PC-9 (cell line): ENCODE results near the gene THAP12. TPM values are rescaled to one million over a fixed set of nuclear protein-coding genes. Genes with fewer than 3 reads are reported as not detected.

Experiments used
- Bru-seq: library from RNA; stranded (reverse); fragments of 400-500 nt; gene quantifications from one replicate; lab custom pipeline; 2021; lab: Mats Ljungman, UMichigan
- BruChase-seq, 2 experiments: library from RNA; stranded (reverse); fragments of 400-500 nt; gene quantifications; one replicate each; lab custom pipeline; 2021; lab: Mats Ljungman, UMichigan
- BruUV-seq: library from RNA; stranded (reverse); fragments of 400-500 nt; replicated peaks from 2 replicates; lab custom pipeline; 2021; lab: Mats Ljungman, UMichigan
- CTCF ChIA-PET: fragments of 300-600 bp; sonication (Branson Sonifier 250); formaldehyde crosslinking; loops from one replicate; lab custom pipeline; 2022; ENCODE audit warnings: antibody characterized with exemption; lab: Charles Lee
- POLR2A ChIA-PET: fragments of 300-600 bp; sonication (Branson Sonifier 250); formaldehyde crosslinking; loops from one replicate; lab custom pipeline; 2022; ENCODE audit warnings: antibody characterized with exemption; ENCODE audit not compliant: unreplicated experiment; lab: Charles Lee
- DNase-seq, 2 experiments: peaks; one replicate each; pipeline versions ENCODE4 v3.0.0 to v3.0.0-alpha.2; 2015 to 2022; ENCODE audit warnings: mixed read lengths in 1 of 2
- H2AFZ ChIP-seq: fragments of 200-600 bp; sonication (generic); 2 replicates; pipeline ENCODE4 v1.8.1; 2017; ENCODE audit warnings: antibody characterized with exemption
- H3F3A ChIP-seq: fragments of 200-600 bp; sonication (generic); 2 replicates; pipeline ENCODE4 v1.8.1; 2017; ENCODE audit warnings: antibody characterized with exemption, mild to moderate bottlenecking, low read depth; ENCODE audit not compliant: insufficient read depth
- H3K27ac ChIP-seq: fragments of 200-600 bp; sonication (generic); 2 replicates; pipeline ENCODE4 v1.6.1; 2016; ENCODE audit warnings: mixed run types
- H3K27me3 ChIP-seq: fragments of 200-600 bp; sonication (generic); 2 replicates; pipeline ENCODE4 v1.6.1; 2016; ENCODE audit warnings: low read depth, mixed run types; ENCODE audit not compliant: insufficient read depth
- H3K36me3 ChIP-seq: fragments of 200-600 bp; sonication (generic); 2 replicates; pipeline ENCODE4 v1.6.1; 2016; ENCODE audit warnings: low read depth, mixed run types
- H3K4me1 ChIP-seq: fragments of 200-600 bp; sonication (generic); replicated peaks from 2 replicates; pipeline ENCODE4 v1.6.1; 2016; ENCODE audit warnings: mixed run types; ENCODE audit not compliant: insufficient read depth
- H3K4me2 ChIP-seq: fragments of 200-600 bp; sonication (generic); 2 replicates; pipeline ENCODE4 v1.6.1; 2017; ENCODE audit warnings: mixed run types
- H3K4me3 ChIP-seq: fragments of 200-600 bp; sonication (generic); 2 replicates; pipeline ENCODE4 v1.6.1; 2016; ENCODE audit warnings: mixed run types
- H3K79me2 ChIP-seq: fragments of 200-600 bp; sonication (generic); 2 replicates; pipeline ENCODE4 v1.6.1; 2017; ENCODE audit warnings: low read depth, mixed run types
- H3K9me2 ChIP-seq: fragments of 200-600 bp; sonication (generic); 2 replicates; pipeline ENCODE4 v1.8.1; 2017; ENCODE audit warnings: mild to moderate bottlenecking; ENCODE audit not compliant: insufficient read depth
- H3K9me3 ChIP-seq: fragments of 200-600 bp; sonication (generic); 2 replicates; pipeline ENCODE4 v1.8.1; 2016; ENCODE audit warnings: low read depth; ENCODE audit not compliant: insufficient read depth
- H4K20me1 ChIP-seq: fragments of 200-600 bp; sonication (generic); 2 replicates; pipeline ENCODE4 v1.8.1; 2017; ENCODE audit not compliant: insufficient read depth
- EZH2 ChIP-seq: fragments of 200-600 bp; sonication (generic); IDR thresholded peaks from 2 replicates; pipeline ENCODE4 v1.8.0; 2017; ENCODE audit warnings: antibody characterized with exemption, low read depth
- intact Hi-C: fragments of 100-400 bp; cut with micrococcal nuclease; formaldehyde crosslinking; loops from one replicate; pipeline ENCODE4 v1.10.0; 2022; ENCODE audit not compliant: unreplicated experiment
- long read RNA-seq: library from polyadenylated mRNA; stranded (forward); transcript quantifications from one replicate; pipeline ENCODE4 v2.0.0, GENCODE V29; 2022
- total RNA-seq: library from RNA; stranded (reverse); gene quantifications from 2 replicates; pipeline ENCODE4 v1.2.3, GENCODE V29; 2021
- TF ChIP-seq, protein P1 (sequence below): fragments of 200-600 bp; sonication (generic); conservative IDR thresholded peaks from 2 replicates; pipeline ENCODE4 v1.6.1; 2017; ENCODE audit warnings: mixed run types, antibody characterized with exemption, mild to moderate bottlenecking, moderate library complexity

Gene THAP12, protein sequence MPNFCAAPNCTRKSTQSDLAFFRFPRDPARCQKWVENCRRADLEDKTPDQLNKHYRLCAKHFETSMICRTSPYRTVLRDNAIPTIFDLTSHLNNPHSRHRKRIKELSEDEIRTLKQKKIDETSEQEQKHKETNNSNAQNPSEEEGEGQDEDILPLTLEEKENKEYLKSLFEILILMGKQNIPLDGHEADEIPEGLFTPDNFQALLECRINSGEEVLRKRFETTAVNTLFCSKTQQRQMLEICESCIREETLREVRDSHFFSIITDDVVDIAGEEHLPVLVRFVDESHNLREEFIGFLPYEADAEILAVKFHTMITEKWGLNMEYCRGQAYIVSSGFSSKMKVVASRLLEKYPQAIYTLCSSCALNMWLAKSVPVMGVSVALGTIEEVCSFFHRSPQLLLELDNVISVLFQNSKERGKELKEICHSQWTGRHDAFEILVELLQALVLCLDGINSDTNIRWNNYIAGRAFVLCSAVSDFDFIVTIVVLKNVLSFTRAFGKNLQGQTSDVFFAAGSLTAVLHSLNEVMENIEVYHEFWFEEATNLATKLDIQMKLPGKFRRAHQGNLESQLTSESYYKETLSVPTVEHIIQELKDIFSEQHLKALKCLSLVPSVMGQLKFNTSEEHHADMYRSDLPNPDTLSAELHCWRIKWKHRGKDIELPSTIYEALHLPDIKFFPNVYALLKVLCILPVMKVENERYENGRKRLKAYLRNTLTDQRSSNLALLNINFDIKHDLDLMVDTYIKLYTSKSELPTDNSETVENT
- total RNA-seq (47.0 and 52.3 TPM in 2 replicates), Bru-seq, nascent RNA (percentile 88 among the genes with signal in this experiment), BruChase-seq, experiment 1, labeled RNA remaining after a 2-hour chase (percentile 84 among the genes with signal in this experiment), BruChase-seq, experiment 2, labeled RNA remaining after a 6-hour chase (percentile 93 among the genes with signal in this experiment)
- long read RNA-seq, transcript THAP12-203 (6 exons, 882 nt): minor isoform, 18 of 87 reads
- long read RNA-seq, transcript THAP12-201 (5 exons, 3,300 nt): major isoform, 58 of 87 reads
- long read RNA-seq, partial matches to known transcripts: 0 of 87 reads
- long read RNA-seq, other reads (novel, unspliced or antisense): 11 of 87 reads

DNA sequence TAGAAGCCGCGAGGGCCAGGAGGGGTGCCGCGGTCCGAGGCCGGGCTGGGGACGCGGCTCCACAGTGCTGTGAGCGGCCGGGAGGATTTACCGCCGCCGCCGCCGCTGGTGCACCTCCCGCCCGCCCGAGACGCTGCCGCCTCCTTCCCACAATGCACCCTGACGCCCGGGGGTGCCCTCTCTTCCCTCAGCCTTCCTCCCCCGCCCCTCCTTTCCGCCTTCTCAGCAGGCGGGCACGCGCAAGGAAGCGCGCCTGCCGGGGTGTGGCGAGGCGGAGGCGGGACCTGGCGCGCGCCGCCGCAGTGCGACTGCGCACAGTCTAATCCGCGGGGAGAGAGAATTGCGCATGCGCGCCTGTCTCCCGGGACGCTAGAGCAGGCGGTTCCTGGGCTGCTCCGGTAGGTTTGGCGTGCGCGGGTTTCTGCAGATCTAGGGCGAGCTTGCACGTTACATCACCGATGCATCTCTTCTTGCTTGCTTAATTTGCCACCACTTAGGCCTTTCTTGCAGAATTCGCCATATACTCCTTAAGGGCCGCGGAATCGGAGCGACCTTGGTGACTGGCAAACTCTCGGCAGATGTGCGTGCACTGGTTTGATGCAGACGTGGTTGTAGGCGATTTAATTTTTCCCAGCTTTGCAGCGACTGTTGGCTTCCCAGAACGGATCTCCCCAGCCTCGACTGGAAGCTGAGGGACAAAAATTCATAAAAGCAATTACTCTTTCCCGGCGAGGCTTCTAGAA lies at the start of gene THAP12, which contains the start of gene GVQW3:
THAP12 (minus strand) TSS at position 156 of the 743 bp plus-strand sequence. CDS start 296 bp downstream, outside the sequence.
GVQW3 (plus strand) TSS at position 347 of the 743 bp plus-strand sequence. CDS start 506 bp downstream, outside the sequence.
- no peaks in the 10 kb centered on the region for H3K36me3 ChIP-seq

DNA sequence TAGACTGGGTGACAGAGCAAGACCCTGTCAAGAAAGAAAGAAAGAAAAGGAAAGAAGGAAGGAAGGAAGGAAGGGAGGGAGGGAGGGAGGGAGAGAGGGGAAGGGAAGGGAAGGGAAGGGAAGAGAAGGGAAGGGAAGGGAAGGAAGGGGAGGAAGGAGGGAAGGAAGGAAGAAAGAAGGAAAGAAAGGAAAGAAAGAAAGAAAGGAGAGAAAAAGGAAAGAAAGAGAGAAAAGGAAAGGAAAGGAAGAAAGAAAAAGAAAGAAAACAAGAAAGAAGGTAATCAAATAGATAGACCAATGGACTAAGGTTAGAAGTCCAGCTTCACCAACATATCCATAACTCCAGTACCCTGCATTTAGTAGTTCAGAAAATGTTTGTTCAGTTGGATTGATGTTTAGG lies 45.7 kb upstream of the THAP12 start:
- Histone ChIP-seq H3K27ac (no peak overlapping the region), H3K4me3 (no peak overlapping the region), H3K9me3 (no peaks in the 10 kb centered on the region), H3K4me2 (no peak overlapping the region), H3K27me3 (no peaks in the 10 kb centered on the region; the same call in 1 of the 2 replicates), H3K36me3 (no peaks in the 10 kb centered on the region), H3F3A (no peaks in the 10 kb centered on the region), H3K79me2 (no peaks in the 10 kb centered on the region), H4K20me1 (no peaks in the 10 kb centered on the region), H2AFZ (no peak overlapping the region), H3K9me2 (no peaks in the 10 kb centered on the region), H3K4me1 (no peaks in the 10 kb centered on the region)
- CTCF ChIA-PET: no interaction called here
- TF ChIP-seq EZH2: no peak
- TF ChIP-seq, protein P1, sequence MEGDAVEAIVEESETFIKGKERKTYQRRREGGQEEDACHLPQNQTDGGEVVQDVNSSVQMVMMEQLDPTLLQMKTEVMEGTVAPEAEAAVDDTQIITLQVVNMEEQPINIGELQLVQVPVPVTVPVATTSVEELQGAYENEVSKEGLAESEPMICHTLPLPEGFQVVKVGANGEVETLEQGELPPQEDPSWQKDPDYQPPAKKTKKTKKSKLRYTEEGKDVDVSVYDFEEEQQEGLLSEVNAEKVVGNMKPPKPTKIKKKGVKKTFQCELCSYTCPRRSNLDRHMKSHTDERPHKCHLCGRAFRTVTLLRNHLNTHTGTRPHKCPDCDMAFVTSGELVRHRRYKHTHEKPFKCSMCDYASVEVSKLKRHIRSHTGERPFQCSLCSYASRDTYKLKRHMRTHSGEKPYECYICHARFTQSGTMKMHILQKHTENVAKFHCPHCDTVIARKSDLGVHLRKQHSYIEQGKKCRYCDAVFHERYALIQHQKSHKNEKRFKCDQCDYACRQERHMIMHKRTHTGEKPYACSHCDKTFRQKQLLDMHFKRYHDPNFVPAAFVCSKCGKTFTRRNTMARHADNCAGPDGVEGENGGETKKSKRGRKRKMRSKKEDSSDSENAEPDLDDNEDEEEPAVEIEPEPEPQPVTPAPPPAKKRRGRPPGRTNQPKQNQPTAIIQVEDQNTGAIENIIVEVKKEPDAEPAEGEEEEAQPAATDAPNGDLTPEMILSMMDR: no peak
- intact Hi-C loops: no loop called here
- no peak for DNase-seq
- POLR2A ChIA-PET: no interaction called here
- no TSS peak for BruUV-seq

More for the DNA sequence above, at the start of gene THAP12, which contains the start of gene GVQW3:
- no peaks in the 10 kb centered on the region for H3K9me2 ChIP-seq
- intact Hi-C loops: loop anchor here (1.0 kb wide), 1 partner anchor 63 kb away; no protein-coding TSS in a partner anchor
- H3K27ac ChIP-seq: peak within 1 kb of the TSS; percentile 23; the same call in 1 of the 2 replicates
- H3K4me2 ChIP-seq: peak within 1 kb of the TSS; percentile 96
- POLR2A ChIA-PET: interaction anchor here (0.5 kb wide), 1 partner anchor 730 kb away, joined by 4 read pairs; no protein-coding TSS in a partner anchor
- H2AFZ ChIP-seq: peak within 1 kb of the TSS; percentile 97
- peaks cover 7% of the 10 kb centered on the region; the same call in 1 of the 2 replicates for H3F3A ChIP-seq
- no peak for TF ChIP-seq EZH2
- TF ChIP-seq, protein P1: no peak
- H3K27me3 ChIP-seq: no peaks in the 10 kb centered on the region
- H3K4me1 ChIP-seq: peaks cover 23% of the 10 kb centered on the region
- no peaks in the 10 kb centered on the region for H3K9me3 ChIP-seq
- H3K4me3 ChIP-seq: peak within 1 kb of the TSS; percentile 95
- peak; percentile 91 to 99 for DNase-seq
- CTCF ChIA-PET: interaction anchor here (0.6 kb wide), 1 partner anchor 645 kb away, joined by 7 read pairs; no protein-coding TSS in a partner anchor
- H3K79me2 ChIP-seq: peaks cover 61% of the 10 kb centered on the region
- BruUV-seq: no TSS peak
- peaks cover 33% of the 10 kb centered on the region for H4K20me1 ChIP-seq
